Measurements from ENCODE around the gene PTH1R.

The PTH1R gene

DNA sequence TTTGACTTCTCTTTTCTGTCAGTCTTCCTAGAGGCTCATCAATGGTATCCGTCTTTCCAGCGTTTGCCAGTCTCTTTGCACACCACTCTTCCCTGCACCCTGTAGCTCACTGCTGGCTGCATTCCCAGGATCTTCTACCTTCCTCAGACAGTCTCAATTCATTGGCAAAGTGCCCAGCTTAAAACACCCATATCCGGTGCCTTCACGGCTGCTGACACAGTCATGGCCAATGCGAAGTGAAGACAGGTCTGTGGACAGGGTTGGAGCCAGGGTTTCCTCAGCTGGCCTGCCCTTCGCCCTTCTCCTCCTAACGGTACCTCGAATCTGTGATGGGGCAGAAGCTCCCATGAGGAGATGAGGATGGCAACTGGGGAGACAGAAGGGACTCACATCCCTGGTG, 36.1 kb downstream of the PTH1R start:
- no peak for DNase-seq (ENCODE audit: low read depth)

DNA sequence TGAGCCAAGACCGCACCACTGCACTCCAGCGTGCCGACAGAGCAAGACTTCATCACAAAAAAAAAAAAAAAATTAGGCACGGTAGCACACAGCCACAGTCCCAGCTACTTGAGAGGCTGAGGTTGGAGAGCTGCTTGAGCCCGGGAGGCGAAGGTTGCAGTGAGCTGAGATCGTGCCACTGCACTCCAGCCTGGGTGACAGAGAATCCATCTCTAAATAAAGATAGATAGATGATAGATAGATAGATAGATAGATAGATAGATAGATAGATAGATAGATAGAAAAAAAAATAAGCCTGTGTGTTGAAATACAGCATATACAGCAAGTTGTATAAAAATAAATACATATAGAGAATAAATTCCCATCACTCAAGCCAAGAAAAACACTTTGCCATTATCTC, 37.3 kb downstream of the PTH1R start:
- DNase-seq (ENCODE audit: low read depth), result no peak

GRCh38 chr3:46915297-46915822, 37.8 kb downstream of the PTH1R start:
- DNase-seq (ENCODE audit: low read depth), result no peak

- no peak for DNase-seq (ENCODE audit: low read depth)
These were observed 38.8 kb downstream of the PTH1R start for GRCh38 chr3:46916278-46916677.

- DNase-seq (ENCODE audit: low read depth), result no peak
These were observed 39.3 kb downstream of the PTH1R start for GRCh38 chr3:46916799-46917198.

GRCh38 chr3:46917257-46917656, 39.7 kb downstream of the PTH1R start:
- DNase-seq (ENCODE audit: low read depth), result no peak

DNA sequence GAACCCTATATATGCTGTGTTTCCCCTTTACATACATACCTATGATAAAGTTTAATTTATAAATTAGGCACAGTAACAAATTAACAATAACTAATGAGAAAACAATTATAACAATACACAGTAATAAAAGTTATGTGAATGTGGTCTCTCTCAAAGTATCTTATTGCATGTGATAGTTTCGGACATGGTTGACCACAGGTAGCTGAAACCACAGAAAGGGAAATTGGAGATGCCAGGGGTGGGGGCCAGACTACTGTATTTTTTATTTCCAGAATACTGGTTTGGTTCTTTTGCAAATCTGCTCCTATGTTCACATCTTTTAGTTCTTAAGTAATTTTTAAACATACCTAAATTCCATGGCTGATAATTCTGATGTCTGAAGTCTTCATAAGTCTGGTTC, 40.7 kb downstream of the PTH1R start:
- DNase-seq (ENCODE audit: low read depth), result no peak

DNA sequence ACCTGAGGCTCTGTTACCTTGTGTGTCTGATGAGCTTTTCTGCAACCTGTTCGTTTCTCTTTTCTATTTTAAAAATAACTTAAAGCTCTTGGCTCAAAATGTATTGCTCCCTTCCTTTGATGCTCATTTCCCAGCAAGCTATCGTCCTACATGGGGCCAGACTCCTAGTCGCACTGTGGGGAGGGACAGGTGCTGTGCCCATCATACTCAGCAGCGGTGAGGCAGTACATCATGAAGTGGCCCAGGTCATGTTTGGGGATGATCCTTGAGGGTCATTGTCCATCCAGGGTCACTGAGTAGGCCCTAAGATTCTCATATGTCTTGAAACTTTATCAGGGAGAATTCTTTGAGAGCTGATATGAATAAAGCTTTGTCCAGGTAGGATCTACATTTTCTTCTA, 41.1 kb downstream of the PTH1R start:
- DNase-seq (ENCODE audit: low read depth), result no peak

GRCh38 chr3:46921041-46921440, 43.5 kb downstream of the PTH1R start:
- DNase-seq (ENCODE audit: low read depth), result no peak

GRCh38 chr3:46921871-46922271, 44.4 kb downstream of the PTH1R start:
- no peak for DNase-seq (ENCODE audit: low read depth)

DNA sequence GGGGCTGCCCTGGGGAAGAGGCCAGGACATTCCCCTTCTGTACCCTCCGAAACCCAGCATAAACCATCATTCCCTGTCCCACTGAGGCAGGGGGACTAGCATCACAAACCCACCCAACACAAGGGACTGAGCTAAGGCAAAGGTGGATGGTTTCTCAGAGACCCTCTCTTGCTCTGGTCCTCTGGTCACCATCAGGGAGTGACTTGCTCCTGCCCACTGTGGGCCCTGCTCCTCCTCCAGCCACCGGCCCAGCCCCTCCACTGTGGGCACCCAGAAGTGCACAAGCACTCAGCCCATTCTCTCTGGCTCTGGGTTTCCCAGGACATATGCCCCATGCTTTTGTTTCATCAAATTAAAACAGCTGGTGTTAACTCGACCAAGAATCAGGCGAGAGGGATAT, 44.9 kb downstream of the PTH1R start:
- DNase-seq (ENCODE audit: low read depth), result no peak

- no peak for DNase-seq (ENCODE audit: low read depth)
These were observed 45.5 kb downstream of the PTH1R start for GRCh38 chr3:46922871-46923558.

- DNase-seq (ENCODE audit: low read depth), result peak; percentile 14
These were observed 46.2 kb downstream of the PTH1R start for GRCh38 chr3:46923559-46924350.

- DNase-seq (ENCODE audit: low read depth), result no peak
These were observed 47.5 kb downstream of the PTH1R start for GRCh38 chr3:46924921-46925584.

DNA sequence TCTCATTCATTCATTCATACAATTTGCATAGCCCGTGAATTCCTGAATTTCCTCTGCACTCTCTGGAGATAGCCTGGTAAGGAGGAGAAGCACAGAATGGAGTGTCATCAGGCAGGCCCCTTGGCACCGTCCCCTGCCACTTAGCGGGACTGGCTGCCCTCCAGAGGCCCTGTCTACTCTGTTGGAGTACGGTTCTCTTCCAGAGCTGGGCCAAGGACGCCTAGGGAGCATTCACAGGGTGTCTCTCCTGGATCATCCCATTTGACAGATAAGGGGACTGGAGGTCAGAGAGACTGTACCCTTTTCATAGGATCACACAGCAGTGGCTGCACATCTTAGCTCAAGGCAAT, 48.0 kb downstream of the PTH1R start:
- DNase-seq (ENCODE audit: low read depth), result no peak

DNA sequence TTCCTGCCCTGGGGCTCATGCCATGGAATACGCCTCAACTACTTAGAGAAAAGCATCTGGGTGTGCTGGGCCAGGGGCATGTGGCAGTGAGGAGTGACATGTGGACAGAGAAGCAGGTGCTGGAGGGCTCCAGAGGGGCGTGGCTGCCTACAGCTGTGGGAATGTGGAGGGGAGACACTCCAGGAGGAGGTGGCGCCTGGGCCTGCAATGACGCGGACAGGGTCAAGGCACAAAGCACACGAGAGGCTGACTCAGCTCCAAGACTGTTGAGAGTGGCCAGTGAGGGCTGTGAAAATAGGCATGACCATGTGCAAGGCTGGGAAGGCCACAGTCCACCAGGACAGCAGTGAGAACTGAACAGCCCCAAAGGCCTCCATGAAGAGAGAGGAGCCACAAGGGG, 48.5 kb downstream of the PTH1R start:
- DNase-seq (ENCODE audit: low read depth), result no peak

- no peak for DNase-seq (ENCODE audit: low read depth)
These were observed 48.9 kb downstream of the PTH1R start for GRCh38 chr3:46926447-46926846.

DNA sequence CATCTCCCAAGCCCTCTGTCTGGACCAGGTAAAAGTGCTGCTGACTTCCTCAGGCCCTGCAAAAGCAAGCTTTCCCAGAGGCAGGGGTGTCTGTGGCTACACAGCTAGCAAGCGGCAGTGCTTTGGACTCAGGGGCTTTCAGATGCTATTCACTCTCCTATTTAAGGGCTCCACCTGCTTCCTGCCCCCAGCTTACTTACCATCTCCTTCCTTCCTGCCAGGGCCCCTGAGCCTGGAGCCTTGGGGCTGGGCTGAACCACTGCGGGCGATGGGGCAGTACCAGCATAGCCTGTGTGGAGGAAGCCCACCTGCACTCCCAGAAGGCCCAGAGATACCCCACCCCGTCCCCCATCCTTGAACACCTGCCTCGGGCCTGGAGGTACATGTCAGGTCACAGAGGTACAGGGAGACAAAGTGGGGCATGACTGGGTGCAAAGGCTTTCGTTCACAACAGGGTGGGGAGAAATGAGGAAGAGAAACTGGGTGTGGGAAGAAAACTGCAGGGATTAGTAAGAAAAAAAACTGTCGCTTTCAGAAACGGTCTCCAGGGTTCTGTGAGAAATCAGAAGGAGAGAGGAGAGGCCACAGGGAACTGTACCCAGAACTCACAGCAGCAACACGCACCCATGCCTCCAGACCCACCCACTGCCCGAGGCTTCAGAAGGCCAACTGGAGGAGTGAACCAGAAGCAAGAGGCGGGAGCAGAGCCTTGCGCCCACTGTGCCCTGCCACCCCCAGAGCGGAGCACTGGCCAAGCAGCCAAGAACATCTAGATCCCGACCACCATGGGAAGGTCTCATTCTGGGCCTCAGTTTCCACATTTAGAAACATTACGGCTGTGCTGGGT, 49.6 kb downstream of the PTH1R start:
- no peak for DNase-seq (ENCODE audit: low read depth)

DNA sequence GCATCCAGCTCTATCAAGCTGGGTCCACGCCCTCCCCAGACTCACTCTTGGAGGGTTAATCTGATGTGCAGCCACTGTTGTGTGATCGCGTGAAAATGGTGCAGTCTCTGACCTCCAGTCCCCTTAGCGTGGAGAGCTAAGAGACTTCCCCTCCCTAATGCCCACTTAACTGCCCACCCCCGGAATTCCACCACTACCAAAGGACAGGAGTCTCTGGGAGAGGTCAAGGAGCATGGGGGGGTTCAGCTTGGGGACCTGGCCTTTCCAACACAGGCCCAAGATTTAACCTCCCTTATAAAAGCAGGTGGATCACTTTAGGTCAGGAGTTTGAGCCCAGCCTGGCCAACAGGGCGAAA, 50.2 kb downstream of the PTH1R start:
- no peak for DNase-seq (ENCODE audit: low read depth)

- no peak for DNase-seq (ENCODE audit: low read depth)
These were observed 50.8 kb downstream of the PTH1R start for GRCh38 chr3:46928282-46928681.

DNA sequence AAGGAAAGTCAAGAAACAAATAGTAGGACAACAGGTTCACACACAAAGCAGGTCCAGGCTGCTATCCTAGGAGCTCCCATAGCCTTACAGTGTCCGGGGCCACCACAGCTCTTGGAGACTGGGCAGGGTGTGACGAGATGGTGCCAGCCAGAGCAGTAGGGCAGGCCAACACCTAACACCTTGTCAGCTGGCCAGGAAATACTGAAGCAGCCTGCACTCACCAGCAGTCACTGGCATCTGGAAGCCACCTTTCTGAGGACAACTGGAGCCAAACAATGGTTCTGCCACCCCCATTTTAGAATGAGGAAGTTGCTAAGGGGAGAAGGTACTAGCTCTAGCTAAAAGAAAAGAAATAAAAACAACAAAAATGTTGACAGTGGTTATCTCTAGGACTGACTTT, 51.8 kb downstream of the PTH1R start:
- DNase-seq (ENCODE audit: low read depth), result no peak

Data from activated T-cell treated with anti-CD3 and anti-CD28 coated beads for 1 hour (primary cell).